Measurements from ENCODE around the gene ZNF385A. TPM values are rescaled to one million over a fixed set of nuclear protein-coding genes. Genes with fewer than 3 reads are reported as not detected.

ZNF385A gene
- total RNA-seq, 1 donor from 2014 or later: 5.3 TPM

DNA sequence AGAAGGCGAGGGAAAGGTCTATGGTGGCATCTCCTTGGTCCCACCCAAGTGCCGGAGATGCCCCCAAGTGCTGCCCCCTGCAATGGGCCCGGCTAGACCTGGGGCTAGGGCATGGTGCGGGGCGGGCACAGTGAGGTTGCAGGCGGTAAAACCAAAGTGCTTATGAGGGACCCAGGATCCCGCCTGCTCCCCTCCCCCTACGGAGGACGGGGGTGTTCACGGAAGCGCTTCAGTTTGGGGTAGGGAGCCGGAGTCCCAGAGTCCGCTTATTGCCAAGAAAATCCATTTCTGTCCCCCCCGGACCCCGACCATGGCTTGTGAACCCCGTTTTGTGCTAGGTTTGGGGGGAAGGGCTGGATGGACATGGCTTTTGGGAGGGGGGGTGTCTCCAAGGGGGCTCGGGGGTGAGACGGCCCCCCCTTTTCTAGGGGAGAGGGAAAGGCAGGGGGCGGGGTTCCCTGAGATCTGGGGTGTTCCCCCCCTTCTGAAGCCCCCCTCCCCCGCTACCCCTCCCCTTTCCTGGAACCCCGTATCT is 14.9 kb downstream of the ZNF385A start:
- Histone ChIP-seq H3K36me3 (ENCODE audit: control insufficient read depth, insufficient read depth, low read length) (peaks cover 30% of the 10 kb centered on the region), H3K4me3 (ENCODE audit: low read depth, low read length) (no peak overlapping the region), H3K27me3 (ENCODE audit: control insufficient read depth, insufficient read depth, low read length) (no peaks in the 10 kb centered on the region)
- TF ChIP-seq, protein P1, sequence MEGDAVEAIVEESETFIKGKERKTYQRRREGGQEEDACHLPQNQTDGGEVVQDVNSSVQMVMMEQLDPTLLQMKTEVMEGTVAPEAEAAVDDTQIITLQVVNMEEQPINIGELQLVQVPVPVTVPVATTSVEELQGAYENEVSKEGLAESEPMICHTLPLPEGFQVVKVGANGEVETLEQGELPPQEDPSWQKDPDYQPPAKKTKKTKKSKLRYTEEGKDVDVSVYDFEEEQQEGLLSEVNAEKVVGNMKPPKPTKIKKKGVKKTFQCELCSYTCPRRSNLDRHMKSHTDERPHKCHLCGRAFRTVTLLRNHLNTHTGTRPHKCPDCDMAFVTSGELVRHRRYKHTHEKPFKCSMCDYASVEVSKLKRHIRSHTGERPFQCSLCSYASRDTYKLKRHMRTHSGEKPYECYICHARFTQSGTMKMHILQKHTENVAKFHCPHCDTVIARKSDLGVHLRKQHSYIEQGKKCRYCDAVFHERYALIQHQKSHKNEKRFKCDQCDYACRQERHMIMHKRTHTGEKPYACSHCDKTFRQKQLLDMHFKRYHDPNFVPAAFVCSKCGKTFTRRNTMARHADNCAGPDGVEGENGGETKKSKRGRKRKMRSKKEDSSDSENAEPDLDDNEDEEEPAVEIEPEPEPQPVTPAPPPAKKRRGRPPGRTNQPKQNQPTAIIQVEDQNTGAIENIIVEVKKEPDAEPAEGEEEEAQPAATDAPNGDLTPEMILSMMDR (IDR thresholded peaks at IDR 0.05; ENCODE audit: insufficient read depth, low read length, severe bottlenecking): no peak
- no peak for DNase-seq (ENCODE audit: low read depth)
- no peak for FAIRE-seq

DNA sequence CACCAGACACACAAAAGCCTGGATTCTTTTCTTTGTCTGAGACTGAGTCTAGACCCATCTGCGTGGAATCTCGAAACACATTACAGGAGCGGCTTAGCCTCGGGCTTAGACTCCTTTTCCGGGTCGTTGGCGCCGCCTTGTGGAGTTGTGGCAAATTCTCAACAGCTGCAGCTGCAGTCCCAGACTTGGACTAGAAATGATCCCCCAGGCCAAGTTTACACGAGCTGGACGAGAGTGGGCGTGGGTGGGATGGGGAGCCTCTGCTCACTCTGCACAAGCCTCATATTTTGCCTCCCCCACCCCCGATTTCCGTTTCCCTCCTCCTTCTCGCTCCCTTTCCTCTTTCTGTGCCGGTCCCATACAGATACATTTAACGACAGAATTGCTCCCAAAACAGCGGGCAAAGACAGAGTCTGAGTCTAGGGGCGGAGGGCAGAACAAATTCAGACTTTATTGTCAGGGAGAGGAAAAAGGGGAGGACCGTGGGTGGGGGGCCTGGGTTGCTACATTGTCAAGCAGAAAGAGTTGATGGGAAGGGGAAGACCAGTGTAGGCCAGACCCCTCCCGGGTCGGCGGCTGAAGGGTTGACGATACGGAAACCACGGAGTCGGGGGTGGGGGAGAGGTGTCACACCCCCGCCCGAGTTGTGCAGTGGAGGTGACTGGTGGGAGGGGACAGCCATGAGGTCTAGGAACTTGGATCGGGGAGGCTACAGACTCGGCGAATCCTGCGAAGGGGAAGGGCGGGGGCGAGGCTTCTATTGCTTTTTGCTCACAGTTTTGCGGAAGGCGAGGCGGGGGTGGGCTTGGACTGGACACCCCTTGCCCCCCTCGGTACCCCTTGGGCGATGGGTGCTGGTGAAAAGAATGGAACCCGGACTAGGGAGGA is 15.6 kb downstream of the ZNF385A start:
- H3K4me3 ChIP-seq (ENCODE audit: low read depth, low read length): no peak overlapping the region
- FAIRE-seq: no peak
- TF ChIP-seq, protein P1 (IDR thresholded peaks at IDR 0.05; ENCODE audit: insufficient read depth, low read length, severe bottlenecking): peak; percentile 92
- H3K36me3 ChIP-seq (ENCODE audit: control insufficient read depth, insufficient read depth, low read length): peaks cover 25% of the 10 kb centered on the region
- no peaks in the 10 kb centered on the region for H3K27me3 ChIP-seq (ENCODE audit: control insufficient read depth, insufficient read depth, low read length)
- peak; percentile 69 for DNase-seq (ENCODE audit: low read depth)

DNA sequence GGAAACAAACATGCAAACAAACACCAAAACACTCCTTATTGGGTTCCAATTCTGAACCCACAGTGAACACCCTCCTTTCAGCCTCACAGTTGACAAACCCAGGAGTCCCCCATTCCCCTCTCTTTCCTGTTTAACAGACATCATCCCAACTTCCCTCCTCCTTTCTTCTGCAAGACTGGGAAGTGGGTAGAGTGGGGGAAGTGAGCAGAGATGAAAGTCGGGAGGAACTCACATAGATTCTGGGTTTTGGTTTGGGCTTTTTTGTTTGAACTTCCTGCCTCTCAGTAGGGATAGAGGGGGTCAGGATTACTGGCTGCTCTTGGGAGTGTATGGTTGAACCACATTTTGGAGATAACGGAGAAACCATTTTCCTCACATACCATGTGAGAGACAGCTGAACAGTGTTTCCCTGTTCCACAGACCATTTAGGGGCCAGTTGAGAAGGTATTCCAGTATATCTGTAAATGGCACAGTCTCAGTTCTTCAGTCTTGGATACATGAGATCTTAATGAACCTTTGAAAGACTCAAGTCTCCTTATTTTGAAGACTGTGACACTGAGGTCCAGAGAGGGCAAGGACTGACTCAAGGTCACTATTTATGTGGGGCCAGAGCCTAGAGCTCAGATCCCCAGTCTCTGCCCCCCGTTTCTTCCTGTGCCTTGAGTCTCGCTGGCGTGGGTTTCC is 16.4 kb downstream of the ZNF385A start:
- TF ChIP-seq, protein P1 (IDR thresholded peaks at IDR 0.05; ENCODE audit: insufficient read depth, low read length, severe bottlenecking): no peak
- H3K27me3 ChIP-seq (ENCODE audit: control insufficient read depth, insufficient read depth, low read length): no peaks in the 10 kb centered on the region
- H3K4me3 ChIP-seq (ENCODE audit: low read depth, low read length): no peak overlapping the region
- FAIRE-seq (no peak), DNase-seq (ENCODE audit: low read depth) (no peak)
- H3K36me3 ChIP-seq (ENCODE audit: control insufficient read depth, insufficient read depth, low read length): peaks cover 21% of the 10 kb centered on the region

DNA sequence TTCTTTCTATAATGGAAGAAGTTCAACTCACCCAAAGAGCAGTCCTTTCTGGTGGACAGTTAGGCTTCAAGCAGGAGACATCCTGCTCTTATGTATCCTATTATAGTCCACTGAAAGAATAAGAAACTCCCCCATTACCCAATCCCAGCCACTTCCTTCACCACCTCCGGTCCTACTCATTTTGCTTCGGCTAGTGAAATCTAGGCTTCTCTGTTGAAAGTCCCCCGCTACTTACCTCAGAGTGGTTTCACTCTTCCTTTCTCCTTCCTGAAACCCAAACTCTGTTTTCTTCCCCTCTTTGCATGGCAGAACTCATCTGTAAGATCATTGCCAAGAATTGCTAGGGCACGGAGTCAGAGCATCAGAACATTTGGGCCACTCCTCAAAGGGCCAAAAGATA is 20.1 kb downstream of the ZNF385A start, which contains the start of gene GPR84:
GPR84 (minus strand) TSS at position 74 of the 400 bp plus-strand sequence. CDS start 635 bp downstream, outside the sequence.
- H3K27me3 ChIP-seq (ENCODE audit: control insufficient read depth, insufficient read depth, low read length): no peaks in the 10 kb centered on the region
- H3K36me3 ChIP-seq (ENCODE audit: control insufficient read depth, insufficient read depth, low read length): no peaks in the 10 kb centered on the region
- DNase-seq (ENCODE audit: low read depth): no peak
- TF ChIP-seq, protein P1 (IDR thresholded peaks at IDR 0.05; ENCODE audit: insufficient read depth, low read length, severe bottlenecking): no peak
- no peak for FAIRE-seq
- no peak within 1 kb of the TSS for H3K4me3 ChIP-seq (ENCODE audit: low read depth, low read length)

DNA sequence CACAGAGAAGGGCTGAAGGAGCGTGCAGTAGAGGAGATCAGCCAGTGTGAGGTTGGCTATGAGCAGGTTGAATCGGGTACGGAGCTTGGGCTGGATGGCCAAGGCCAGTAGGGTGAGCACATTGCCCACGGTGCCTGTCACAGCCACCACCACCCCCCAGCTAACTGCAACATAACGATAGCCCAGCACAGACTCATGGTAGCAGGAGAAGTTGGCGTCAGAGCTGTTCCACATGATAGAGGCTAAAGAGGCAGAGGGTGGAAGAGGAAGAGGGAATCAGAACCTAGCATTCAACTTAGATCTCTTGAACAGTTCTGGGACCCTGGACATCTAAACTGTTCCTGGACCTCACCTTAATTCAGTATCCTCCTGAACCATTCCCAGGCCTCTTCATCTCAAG is 20.9 kb downstream of the ZNF385A start:
- no peak overlapping the region for H3K4me3 ChIP-seq (ENCODE audit: low read depth, low read length)
- TF ChIP-seq, protein P1 (IDR thresholded peaks at IDR 0.05; ENCODE audit: insufficient read depth, low read length, severe bottlenecking): no peak
- no peaks in the 10 kb centered on the region for H3K27me3 ChIP-seq (ENCODE audit: control insufficient read depth, insufficient read depth, low read length)
- DNase-seq (ENCODE audit: low read depth) (no peak), FAIRE-seq (no peak)
- no peaks in the 10 kb centered on the region for H3K36me3 ChIP-seq (ENCODE audit: control insufficient read depth, insufficient read depth, low read length)

Measured in bronchial epithelial cell (primary cell).